Epithelial cell of prostate (primary cell): Measurements from ENCODE around the gene RBM6.
A peak's percentile ranks its signal among the peaks of the same experiment; 100 is the strongest.
"Not testable (repeated sequence)": the region's sequence is repeated elsewhere in the genome, so short reads cannot be mapped to it uniquely, and the experiment has no call there.

Experiments
- DNase-seq: peaks from one replicate; pipeline ENCODE4 v3.0.0-alpha.2; 2011; ENCODE audit warnings: low read depth, low spot score
- H3K27ac ChIP-seq: fragments of 450-650 bp; 2 replicates; pipeline ENCODE4 v1.5.1; 2017; ENCODE audit warnings: mild to moderate bottlenecking

Gene RBM6

GRCh38 chr3:49968346-49968745 lies 28.4 kb downstream of the RBM6 start:
- no peak for DNase-seq
- no peak overlapping the region for H3K27ac ChIP-seq

DNA sequence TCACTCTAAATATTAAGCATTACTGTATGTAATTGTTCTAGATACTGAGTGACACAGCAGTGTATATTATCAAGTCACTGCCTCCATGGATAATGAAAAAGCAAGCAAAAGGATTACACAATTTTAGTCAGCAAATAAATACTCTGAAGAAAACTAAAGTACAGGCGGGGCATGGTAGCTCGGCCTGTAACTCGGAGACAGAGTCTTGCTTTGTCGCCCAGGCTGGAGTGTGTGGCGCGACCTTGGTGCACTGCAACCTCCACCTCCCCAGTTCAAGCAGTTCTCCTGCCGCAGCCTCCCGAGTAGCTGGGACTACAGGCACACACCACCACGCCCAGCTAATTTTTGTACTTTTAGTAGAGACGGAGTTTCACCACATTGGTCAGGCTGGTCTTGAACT lies 32.7 kb downstream of the RBM6 start:
- no peak overlapping the region for H3K27ac ChIP-seq
- DNase-seq: no peak

DNA sequence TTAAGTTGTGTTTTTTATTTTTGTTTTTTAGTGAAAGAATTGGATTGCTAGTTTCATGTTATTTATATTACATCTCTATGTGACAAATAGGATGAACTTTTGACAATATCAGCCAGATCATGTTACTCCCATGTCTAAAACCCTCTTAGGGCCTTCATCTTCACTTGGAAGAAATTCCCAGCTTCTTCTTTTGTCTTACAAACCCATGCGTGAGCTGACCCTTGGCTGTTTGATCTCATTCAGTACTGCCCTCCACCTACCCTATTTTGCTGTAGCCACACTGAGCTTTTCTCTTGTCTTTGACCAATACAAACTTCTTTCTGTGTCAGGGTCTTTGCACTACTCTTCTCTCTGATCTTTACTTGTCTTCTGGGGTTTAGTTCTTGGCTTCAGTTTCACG lies 37.0 kb downstream of the RBM6 start:
- DNase-seq: no peak
- no peak overlapping the region for H3K27ac ChIP-seq

GRCh38 chr3:49984394-49984793 lies 44.4 kb downstream of the RBM6 start:
- H3K27ac ChIP-seq: no peak overlapping the region
- no peak for DNase-seq

DNA sequence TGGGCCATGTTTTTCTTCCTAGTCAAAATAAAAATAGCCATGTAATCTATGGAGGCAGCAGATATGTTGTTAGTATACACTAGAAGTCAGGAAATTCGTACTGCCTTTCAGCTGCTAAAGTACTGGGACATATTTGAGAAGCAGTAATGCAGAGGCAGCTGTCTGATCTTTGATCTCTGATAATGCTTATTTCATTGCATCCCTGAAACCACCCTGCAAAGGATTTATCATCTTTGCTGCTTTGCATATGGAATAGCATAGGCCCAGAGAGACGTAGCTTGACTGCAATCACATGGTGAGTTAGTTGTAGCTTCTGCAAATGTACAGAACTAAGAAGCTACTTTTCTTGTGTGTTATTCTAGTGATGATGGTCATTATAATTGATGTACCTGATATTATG lies 52.4 kb downstream of the RBM6 start:
- no peak for DNase-seq
- no peak overlapping the region for H3K27ac ChIP-seq

DNA sequence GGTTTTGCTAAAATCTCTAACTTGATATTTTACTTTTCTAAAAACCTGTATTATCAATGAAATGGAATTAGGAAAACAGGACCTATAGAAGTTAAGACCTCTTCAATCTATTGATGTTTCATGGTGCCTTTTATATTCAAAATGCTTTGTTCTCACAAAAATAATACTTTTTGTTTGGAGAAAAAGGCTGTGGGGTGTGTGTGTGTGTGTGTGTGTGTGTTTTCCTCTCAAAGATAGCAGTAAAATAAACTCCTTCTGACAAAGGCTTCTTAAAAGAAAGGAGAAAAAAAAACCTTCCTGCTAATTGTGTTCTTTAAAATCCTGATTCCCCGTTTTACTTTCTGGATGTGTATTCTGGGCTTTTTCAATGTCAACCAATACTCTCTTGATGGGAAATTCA lies 54.5 kb downstream of the RBM6 start:
- H3K27ac ChIP-seq: no peak overlapping the region
- DNase-seq: no peak

DNA sequence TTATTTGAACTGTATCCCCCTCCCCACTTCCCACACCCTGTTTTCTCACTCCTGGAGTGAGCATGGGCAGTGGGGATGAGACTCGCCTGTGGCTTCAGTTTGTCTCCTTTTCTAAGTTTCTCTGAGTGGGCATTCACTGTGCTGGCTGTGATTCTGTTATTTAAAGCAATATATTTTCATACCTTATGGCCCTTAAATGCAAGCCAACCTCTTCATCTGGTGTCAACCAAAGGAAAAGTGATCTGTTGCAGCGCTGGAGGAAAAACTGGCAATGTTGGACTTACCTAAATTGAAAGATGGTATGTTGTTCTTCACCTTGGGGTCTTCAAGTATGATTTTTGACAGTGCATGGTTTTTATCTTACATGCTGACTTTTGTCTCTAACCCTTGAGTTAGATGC lies 56.1 kb downstream of the RBM6 start:
- no peak for DNase-seq
- no peak overlapping the region for H3K27ac ChIP-seq

- H3K27ac ChIP-seq: no peak overlapping the region
- DNase-seq: no peak
Observed at GRCh38 chr3:49997862-49998261, 57.9 kb downstream of the RBM6 start.

- DNase-seq: peak; percentile 56
- no peak overlapping the region for H3K27ac ChIP-seq
Observed at GRCh38 chr3:49998326-49998725, 58.4 kb downstream of the RBM6 start.

DNA sequence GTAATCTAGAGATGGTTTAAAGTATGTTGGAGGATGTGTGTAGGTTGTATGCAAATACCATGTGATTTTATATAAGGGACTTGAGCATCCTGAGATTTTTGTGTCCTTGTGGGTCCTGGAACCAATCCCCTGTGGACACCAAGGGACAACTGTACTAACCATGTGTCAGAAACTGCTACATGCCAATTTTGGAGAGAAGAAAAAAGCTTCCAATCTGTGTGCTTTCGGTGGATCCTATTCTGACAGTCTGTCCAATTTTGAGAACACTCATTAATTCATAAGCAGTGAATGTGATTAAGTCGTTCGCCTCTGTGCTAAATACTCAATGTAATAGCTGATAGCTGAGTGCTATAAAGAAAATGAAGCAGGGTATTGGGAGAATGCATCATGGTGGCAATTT lies 61.6 kb downstream of the RBM6 start:
- no peak overlapping the region for H3K27ac ChIP-seq
- no peak for DNase-seq

GRCh38 chr3:50003216-50003615 lies 63.3 kb downstream of the RBM6 start:
- no peak overlapping the region for H3K27ac ChIP-seq
- DNase-seq: no peak

DNA sequence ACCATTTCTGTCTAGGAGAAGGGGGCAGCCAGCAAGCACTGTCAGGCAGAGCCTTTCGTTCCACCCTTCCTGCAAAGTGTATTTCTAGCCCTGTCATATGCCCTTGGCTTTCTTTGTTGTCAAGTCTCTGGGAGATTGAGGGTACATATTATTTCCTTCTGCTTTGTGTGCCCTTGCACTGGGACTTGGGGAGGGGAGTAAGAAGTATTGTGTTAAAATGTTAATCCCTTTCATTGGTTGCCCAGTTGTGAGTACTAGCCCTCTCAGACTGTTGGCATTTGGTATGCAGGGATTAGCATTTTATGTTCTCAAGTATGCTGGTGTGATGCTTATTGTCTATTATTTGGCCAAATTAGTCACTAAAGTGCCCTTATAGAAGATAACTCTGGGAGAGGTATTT lies 63.9 kb downstream of the RBM6 start:
- no peak overlapping the region for H3K27ac ChIP-seq
- no peak for DNase-seq

DNA sequence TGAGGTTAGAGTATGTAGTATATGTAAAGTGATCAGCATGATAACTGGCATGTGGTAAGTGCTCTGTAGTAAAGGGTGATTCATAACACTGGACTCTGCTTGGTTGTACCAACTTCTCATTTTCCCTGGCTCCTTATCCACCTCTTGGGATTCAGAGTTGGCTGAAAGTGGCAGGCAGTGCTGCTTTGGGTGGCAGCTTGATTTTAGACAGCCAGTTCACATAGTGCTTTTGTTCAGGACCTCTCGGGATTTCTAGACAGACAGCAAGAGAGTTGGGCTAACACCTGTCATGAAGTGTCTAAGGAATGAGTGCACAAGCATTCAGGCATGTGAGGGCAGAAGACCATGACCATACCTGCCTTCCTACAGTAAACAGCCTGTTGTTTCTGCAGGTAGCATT lies 69.0 kb downstream of the RBM6 start:
- peak overlapping the region; percentile 7 for H3K27ac ChIP-seq
- DNase-seq: peak; percentile 6

GRCh38 chr3:50010959-50011358 lies 71.0 kb downstream of the RBM6 start:
- H3K27ac ChIP-seq: peak overlapping the region; percentile 18
- DNase-seq: no peak

DNA sequence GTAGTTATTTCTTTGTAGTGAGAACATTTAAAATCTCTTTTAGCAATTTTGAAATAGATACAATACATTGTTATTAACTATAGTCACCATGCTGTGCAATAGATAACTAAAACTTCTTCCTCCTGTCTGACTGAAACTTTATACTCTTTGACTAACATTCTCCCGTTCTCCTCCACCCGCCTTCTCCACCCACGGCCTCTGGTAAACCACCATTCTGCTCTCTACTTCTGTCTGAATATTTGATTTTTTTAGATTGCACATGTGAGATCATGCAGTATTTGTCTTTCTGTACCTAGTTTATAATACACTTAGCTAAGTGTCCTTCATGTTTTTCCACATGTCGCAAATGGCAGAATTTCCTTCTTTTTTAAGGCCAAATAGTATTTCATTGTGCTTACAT lies 76.0 kb downstream of the RBM6 start:
- no peak overlapping the region for H3K27ac ChIP-seq
- no peak for DNase-seq

GRCh38 chr3:50028346-50028745 lies 88.4 kb downstream of the RBM6 start:
- DNase-seq: no peak
- H3K27ac ChIP-seq: no peak overlapping the region

- not testable (repeated sequence) for DNase-seq, H3K27ac ChIP-seq
Observed at GRCh38 chr3:50031201-50031600, 91.3 kb downstream of the RBM6 start.

- no peak overlapping the region for H3K27ac ChIP-seq
- DNase-seq: no peak
Observed at GRCh38 chr3:50044976-50045375, 105.0 kb downstream of the RBM6 start.

GRCh38 chr3:50047426-50047825 lies 107.5 kb downstream of the RBM6 start:
- no peak for DNase-seq

GRCh38 chr3:50050361-50050760 lies 110.4 kb downstream of the RBM6 start:
- H3K27ac ChIP-seq: no peak overlapping the region
- no peak for DNase-seq

More at GRCh38 chr3:50047426-50047825, 107.5 kb downstream of the RBM6 start:
- H3K27ac ChIP-seq: no peak overlapping the region

GRCh38 chr3:50057756-50058155 lies 117.8 kb downstream of the RBM6 start:
- no peak overlapping the region for H3K27ac ChIP-seq
- no peak for DNase-seq

- DNase-seq: no peak
- H3K27ac ChIP-seq: no peak overlapping the region
Observed at GRCh38 chr3:50068134-50068533, 128.2 kb downstream of the RBM6 start.

DNA sequence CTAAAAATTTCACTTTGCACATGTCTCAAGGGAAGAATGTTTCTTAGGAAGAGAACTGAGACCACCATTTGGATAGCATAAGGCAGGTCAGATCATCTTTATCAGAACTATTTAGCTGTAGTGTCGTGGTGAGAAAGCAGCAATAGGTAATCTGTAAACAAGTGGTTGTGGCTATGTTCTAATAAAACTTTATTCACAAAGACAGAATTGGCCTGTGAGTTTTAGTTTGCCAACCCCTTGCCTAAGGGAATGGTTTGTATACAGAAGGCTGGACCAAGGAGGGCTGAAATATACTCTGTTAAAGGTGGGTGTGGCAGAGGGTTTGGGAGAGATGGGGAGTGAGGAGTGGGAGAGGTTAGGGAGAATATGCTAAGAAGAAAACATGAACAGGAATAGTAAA lies 138.1 kb downstream of the RBM6 start:
- no peak for DNase-seq
- peak overlapping the region; percentile 4 for H3K27ac ChIP-seq
